AG20443 (cell line): ENCODE measurements around the gene KIF25.

Experiments used
- DNase-seq: peaks from one replicate; pipeline ENCODE4 v3.0.0; 2012; ENCODE audit warnings: low spot score, mixed read lengths

Gene KIF25

DNA sequence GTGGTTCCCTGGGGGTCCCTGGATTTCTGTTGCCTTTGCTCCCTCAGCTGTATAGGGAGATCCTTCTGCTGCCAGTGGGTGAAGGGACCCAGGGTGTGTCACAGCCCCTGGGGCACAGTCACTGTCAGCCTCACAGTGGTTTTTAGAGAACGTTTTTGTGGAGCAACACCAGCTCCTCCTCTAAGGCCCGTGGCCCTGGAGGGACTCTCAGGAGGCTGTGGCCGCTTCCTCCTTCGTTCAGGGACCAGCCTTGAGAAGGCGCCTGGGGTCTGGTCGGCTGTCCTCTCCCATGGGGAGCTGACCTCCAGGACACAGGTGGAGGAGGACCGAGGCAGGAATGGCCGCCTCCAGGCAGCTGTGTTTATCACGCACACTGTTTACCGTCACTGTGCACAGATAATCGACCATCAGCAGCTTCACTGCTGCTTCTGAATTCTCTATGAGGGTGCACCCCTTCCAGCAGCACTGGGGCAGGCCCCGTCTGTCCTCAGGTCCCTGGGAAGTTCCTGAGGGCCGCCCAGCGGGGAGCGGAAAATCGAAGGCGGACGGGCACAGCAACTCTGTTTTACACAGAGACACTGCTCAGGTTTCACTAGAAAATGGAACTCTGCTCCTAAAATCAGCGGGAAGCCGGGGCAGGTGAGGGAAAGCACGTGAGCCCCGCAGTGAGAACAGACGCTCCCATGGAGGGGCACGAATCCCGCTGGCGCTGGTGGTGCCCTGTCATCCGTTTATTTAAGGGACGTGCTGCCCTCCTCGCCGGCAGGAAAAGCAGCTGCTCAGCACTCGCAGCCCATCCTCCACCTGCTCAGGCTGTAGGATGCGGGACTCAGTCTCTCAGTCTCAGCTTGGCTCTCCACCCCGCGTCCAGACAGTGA lies 92.0 kb downstream of the KIF25 start:
- DNase-seq = no peak

DNA sequence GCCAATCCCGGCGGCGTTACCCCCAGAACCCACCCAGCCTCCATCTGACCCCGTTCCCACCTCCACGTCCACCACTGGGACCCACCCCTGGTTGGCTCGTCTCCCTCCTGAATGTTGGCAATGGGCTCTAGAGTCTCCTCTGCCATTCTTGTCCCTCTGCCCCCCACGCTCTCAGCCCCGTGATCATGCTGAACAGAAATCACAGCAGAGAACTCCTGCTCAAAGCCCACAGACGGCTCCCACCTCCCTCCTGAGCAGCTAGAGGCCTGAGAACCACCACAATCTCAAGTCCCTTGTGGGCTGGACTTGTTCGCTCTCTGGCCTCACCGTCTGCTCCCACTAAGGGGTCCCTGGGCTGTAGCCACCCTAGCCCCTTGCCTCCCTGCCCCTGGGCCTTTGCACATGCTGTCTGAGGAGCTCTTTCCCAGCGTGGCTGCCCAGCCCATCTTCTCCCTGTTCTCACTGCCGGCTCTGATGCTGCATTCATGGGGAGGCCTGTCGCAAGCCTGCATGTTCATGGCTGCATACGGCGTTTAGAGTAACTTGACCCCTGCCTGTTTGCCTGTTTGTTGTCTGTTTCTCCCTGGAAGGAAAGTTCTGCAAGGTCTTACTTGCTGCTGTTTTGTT lies 92.7 kb downstream of the KIF25 start:
- DNase-seq = no peak

DNA sequence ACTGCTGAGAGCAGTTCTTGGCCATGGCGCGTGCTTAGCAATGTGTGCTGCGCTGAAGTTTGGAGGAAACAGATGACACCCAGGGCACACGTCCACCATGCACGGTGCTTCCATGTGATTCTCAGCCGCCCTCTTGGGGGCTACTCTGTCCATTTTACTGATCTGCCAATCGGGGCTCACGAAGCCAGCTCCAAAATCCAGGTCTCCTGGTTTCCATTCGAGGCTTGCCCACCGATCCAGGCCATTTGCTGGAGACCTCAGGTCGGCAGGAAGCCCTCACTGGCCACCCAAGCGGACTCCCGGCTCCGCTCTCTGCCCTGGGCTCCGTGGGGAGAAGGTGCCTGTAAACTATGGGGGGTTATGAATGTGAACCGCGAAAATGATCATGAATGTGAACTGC lies 93.2 kb downstream of the KIF25 start:
- DNase-seq = no peak

DNA sequence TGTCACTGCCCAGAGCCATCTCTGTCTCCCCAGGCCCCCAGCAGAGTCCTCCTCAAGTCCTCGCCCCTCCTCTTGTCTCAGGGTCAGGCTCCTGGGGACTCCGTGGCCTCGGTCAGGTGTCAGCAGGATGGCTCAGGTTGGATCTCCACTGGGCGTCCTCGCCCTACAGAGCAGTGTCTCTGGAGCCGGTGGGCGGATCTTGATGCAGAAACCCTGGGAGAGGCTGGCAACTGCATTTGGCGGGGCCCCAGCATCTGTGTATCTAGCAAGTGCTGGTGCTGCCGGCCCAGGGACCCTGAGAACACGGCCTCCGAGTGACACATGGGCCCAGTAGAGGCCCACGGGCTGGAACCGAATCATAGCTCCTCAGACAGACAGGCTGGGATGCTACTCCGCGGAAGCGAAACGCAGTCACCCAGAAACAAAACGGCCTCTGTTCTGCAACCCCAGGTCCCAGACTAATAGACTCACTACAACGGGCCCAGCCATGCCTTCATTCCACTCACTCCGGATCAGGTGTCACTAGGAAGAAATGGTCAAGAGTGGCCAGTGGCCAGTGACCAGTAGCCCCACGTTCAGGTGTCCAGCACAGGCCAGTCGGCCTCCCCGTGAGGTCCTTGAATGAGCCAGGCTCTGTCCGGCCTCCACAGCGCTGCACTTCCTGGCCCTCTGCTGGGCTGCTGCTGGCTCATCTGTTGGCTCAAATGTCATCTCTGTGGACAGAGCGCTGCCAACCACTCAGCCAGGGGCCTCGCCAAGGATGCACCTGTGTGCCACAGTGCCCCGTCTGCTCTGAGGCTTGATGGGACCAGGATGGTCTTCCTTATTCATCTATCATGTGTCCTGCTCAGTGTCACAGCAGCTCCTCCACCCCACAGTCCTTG lies 94.2 kb downstream of the KIF25 start:
- DNase-seq = no peak

DNA sequence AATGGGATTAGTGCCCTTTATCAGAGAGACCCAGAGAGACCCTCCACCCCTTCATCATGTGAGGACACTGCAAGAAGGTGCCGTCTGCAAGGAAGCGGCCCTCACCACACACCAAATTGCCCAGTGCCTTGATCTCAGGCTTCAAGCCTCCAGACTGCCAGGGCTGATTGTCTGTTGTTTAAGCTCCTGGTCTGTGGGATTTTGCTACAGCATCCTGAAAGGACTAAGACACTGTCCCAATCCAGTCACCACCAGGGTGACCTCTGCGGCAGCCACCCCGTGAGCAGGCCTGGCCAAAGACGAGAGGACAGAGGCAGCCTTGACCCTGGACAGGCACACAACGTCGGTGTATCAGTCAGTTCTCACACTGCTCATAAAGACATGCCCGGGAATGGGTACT lies 95.1 kb downstream of the KIF25 start:
- no peak for DNase-seq

DNA sequence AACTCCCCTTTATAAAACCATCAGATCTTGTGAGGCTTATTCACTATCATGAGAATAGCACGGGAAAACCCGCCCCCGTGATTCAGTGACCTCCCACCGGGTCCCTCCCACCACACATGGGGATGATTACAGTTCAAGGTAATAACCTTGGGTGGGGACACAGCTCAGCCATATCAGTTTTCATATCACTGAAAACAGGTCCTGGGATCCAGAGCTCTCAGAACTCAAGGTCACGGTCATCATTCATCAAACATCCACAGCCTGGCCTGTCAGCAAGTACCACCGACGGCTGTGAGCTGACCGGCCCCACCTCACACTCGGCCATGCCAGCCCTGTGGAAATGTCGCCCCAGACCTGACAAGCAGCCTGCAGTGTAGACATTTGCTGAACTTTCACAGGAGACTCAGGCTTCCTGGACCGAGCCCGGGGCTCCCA lies 95.6 kb downstream of the KIF25 start:
- no peak for DNase-seq

DNA sequence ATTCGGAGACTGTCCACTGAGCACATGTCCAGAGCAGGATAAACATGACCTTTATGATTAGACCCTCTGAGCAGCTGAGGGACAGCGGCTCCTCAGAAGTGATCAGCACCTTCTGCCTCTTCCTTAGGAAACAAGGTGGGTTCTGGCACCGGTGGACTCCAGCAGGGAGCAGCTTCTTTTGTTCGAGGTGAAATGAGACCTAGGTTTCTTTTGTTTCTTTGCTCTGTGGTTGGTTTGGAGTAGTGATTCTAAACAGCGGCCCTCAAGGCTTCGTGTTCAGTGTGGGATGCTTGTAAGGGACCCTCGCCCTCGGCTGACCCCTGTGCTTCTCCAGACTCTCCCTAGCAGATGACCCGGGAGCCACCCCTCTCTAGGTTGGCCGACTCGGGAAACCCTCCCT lies 96.2 kb downstream of the KIF25 start:
- DNase-seq = no peak
